Testis (tissue), 3 donors: ENCODE measurements around the gene USP19. TPM values are rescaled to one million over a fixed set of nuclear protein-coding genes. Genes with fewer than 3 reads are reported as not detected.

ENCODE experiments used
- DNase-seq: peaks from one replicate; pipeline ENCODE4 v3.0.0-alpha.2; 2019
- H3K27ac ChIP-seq, 2 donors: fragments of 200-600 bp; sonication (generic); one replicate each; pipeline ENCODE4 v1.5.1; 2019
- H3K27me3 ChIP-seq: fragments of 200-600 bp; sonication (generic); one replicate; pipeline ENCODE4 v1.5.1; 2019
- H3K36me3 ChIP-seq: fragments of 200-600 bp; sonication (generic); one replicate; pipeline ENCODE4 v1.5.1; 2017; ENCODE audit warnings: low read depth; ENCODE audit errors: missing control alignments
- H3K4me1 ChIP-seq: fragments of 200-600 bp; sonication (generic); one replicate; pipeline ENCODE4 v1.5.1; 2019
- H3K4me3 ChIP-seq, 2 donors: fragments of 200-600 bp; sonication (generic); one replicate each; pipeline ENCODE4 v1.5.1; 2017 to 2019
- H3K9me3 ChIP-seq: fragments of 200-600 bp; sonication (generic); one replicate; pipeline ENCODE4 v1.5.1; 2017
- POLR2A ChIP-seq: fragments of 450-650 bp; IDR thresholded peaks from one replicate; pipeline ENCODE4 v1.6.1; 2017; ENCODE audit warnings: antibody characterized with exemption, mild to moderate bottlenecking, moderate library complexity
- WGBS, 2 donors: methylation state at CpG; one replicate each; pipeline ENCODE4 v1.1.5; 2018; 5-methylcytosine and 5-hydroxymethylcytosine counted together
- intact Hi-C: fragments of 100-400 bp; cut with DNase I; formaldehyde crosslinking; loops from one replicate; pipeline ENCODE4 v1.15.1; 2023; ENCODE audit warnings: low total_unique reads
- polyA plus RNA-seq: library from polyadenylated mRNA; stranded (reverse); fragments of 350-450 nt; fragmentation: Illumina TruSeq; extraction: RNeasy Lipid Tissue Mini Kit (QIAGEN cat#74804); gene quantifications from one replicate; pipeline ENCODE4 v1.2.3, GENCODE V29; 2014; ENCODE audit warnings: low read depth, low replicate concordance; ENCODE audit not compliant: insufficient read depth
- total RNA-seq, 2 donors: library from RNA; depleted of rRNA; stranded (reverse); fragments of >200 nt; gene quantifications; one replicate each; pipeline ENCODE4 v1.2.3, GENCODE V29; 2016
- TF ChIP-seq, protein P1 (sequence below), 3 experiments: fragments of 450-650 bp in 2 of 3; fragments of 200-600 bp in 1 of 3; sonication (generic) in 1 of 3; IDR thresholded peaks; one replicate each; pipeline ENCODE4 v1.5.1; 2016 to 2019; ENCODE audit warnings: antibody characterized with exemption in 3 of 3, mild to moderate bottlenecking in 2 of 3, moderate library complexity in 1 of 3

The USP19 gene
- total and polyA plus RNA-seq, 3 donors from 2014 or later = 77.2 to 102 (median 82.7) TPM

DNA sequence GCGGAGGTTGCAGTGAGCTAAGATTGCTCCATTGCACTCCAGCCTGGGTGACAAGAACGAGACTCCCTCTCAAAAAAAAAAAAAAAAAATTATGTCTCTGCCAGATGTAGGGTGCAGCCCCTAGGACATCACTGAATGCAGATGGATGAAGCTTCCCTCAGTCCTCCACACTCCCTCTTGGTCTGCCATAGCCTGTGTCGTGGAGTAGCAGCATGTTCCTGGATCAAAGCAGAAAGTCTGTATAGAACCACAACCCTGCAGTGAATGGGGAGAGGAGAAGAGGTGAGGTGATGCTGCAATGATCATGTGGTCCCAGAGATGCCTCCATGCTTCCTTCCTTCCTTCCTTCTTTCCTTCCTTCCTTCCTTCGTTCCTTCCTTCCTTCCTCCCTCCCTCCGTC, 27.5 kb upstream of the USP19 start:
- no peaks in the 10 kb centered on the region for H3K27me3 ChIP-seq
- TF ChIP-seq, protein P1, sequence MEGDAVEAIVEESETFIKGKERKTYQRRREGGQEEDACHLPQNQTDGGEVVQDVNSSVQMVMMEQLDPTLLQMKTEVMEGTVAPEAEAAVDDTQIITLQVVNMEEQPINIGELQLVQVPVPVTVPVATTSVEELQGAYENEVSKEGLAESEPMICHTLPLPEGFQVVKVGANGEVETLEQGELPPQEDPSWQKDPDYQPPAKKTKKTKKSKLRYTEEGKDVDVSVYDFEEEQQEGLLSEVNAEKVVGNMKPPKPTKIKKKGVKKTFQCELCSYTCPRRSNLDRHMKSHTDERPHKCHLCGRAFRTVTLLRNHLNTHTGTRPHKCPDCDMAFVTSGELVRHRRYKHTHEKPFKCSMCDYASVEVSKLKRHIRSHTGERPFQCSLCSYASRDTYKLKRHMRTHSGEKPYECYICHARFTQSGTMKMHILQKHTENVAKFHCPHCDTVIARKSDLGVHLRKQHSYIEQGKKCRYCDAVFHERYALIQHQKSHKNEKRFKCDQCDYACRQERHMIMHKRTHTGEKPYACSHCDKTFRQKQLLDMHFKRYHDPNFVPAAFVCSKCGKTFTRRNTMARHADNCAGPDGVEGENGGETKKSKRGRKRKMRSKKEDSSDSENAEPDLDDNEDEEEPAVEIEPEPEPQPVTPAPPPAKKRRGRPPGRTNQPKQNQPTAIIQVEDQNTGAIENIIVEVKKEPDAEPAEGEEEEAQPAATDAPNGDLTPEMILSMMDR (IDR thresholded peaks at IDR 0.05) = no peak
- no peak for TF ChIP-seq POLR2A
- no peaks in the 10 kb centered on the region for H3K9me3 ChIP-seq
- H3K36me3 ChIP-seq = no peaks in the 10 kb centered on the region
- H3K4me3 ChIP-seq = no peak overlapping the region
- intact Hi-C loops = no loop called here
- no peak for DNase-seq
- no peaks in the 10 kb centered on the region for H3K4me1 ChIP-seq
- H3K27ac ChIP-seq = no peak overlapping the region
- 81 to 83% methylated on average over 5 of the region's 5 CpGs for WGBS, 2 donors

GRCh38 chr3:49140080-49140479, 19.5 kb upstream of the USP19 start:
- no peaks in the 10 kb centered on the region for H3K36me3 ChIP-seq
- no peak for DNase-seq
- no peaks in the 10 kb centered on the region for H3K27me3 ChIP-seq
- H3K4me1 ChIP-seq = peaks cover under 1% of the 10 kb centered on the region
- H3K4me3 ChIP-seq = no peak overlapping the region
- TF ChIP-seq, protein P1 (IDR thresholded peaks at IDR 0.05) = no peak
- no peak for TF ChIP-seq POLR2A
- H3K27ac ChIP-seq = no peak overlapping the region
- H3K9me3 ChIP-seq = no peaks in the 10 kb centered on the region
- intact Hi-C loops = no loop called here
- WGBS, 2 donors = 63 to 67% methylated on average over 3 of the region's 3 CpGs

GRCh38 chr3:49135499-49135898, 14.9 kb upstream of the USP19 start:
- H3K4me1 ChIP-seq = peaks cover 30% of the 10 kb centered on the region
- WGBS, 2 donors = 81 to 90% methylated on average over 4 of the region's 4 CpGs
- no peak overlapping the region for H3K4me3 ChIP-seq
- H3K36me3 ChIP-seq = no peaks in the 10 kb centered on the region
- no peak overlapping the region for H3K27ac ChIP-seq
- H3K27me3 ChIP-seq = no peaks in the 10 kb centered on the region
- intact Hi-C loops = no loop called here
- TF ChIP-seq POLR2A = no peak
- TF ChIP-seq, protein P1 (IDR thresholded peaks at IDR 0.05) = no peak
- no peaks in the 10 kb centered on the region for H3K9me3 ChIP-seq
- no peak for DNase-seq

DNA sequence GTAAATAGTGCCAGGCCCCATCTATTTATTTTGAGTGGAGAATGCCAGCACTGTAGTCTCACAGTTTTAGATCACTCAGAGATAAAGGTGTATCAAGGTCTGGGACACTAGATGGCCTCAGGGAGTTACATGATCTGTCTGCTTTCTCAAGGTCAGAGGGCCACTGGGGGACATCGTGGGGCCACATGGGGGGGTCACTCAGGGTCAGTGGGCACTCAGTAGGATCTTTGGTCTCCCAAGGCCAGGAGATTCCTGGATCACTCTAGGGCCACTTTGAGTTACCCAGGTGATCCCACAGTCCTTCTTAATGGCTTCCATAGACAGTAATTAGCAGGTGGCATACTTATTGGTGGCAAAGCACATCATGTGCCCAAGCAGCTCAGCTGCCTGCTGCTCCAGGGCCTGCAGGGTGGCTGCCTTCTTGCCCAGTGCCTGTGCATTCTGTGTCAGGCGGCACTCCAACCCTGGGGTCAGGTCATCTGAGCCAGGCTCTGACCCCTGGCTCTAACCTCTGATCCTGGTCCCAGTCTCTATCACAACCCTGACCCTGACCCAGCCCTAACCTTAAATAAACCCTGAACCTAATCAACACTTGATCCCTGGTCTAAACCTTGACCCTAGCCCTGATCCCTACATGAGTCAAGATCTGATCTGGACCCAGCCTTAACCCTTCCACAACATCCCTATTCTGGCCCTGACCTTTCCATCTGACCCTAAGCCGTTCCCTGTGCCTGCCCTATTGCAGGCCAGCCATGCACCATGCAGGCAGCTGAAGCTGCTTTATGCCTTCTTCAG, 14.0 kb upstream of the USP19 start:
- H3K9me3 ChIP-seq = no peaks in the 10 kb centered on the region
- H3K27ac ChIP-seq = no peak overlapping the region
- no peaks in the 10 kb centered on the region for H3K27me3 ChIP-seq
- intact Hi-C loops = no loop called here
- H3K4me1 ChIP-seq = peaks cover 30% of the 10 kb centered on the region
- DNase-seq = no peak
- no peaks in the 10 kb centered on the region for H3K36me3 ChIP-seq
- no peak overlapping the region for H3K4me3 ChIP-seq
- no peak for TF ChIP-seq POLR2A
- TF ChIP-seq, protein P1 (IDR thresholded peaks at IDR 0.05) = no peak
- WGBS, 2 donors = 43 to 48% methylated on average over 3 of the region's 3 CpGs
